HepG2 (cell line): Measurements from ENCODE around the gene HSPA1B. TPM values are rescaled to one million over a fixed set of nuclear protein-coding genes. Genes with fewer than 3 reads are reported as not detected.

Experiments
- AHR ChIP-seq: IDR thresholded peaks from 2 replicates; pipeline ENCODE4 v1.6.1; 2018; ENCODE audit warnings: missing genetic modification reagents, missing compliant biosample characterization
- IRF2 ChIP-seq: IDR thresholded peaks from 2 replicates; pipeline ENCODE4 v1.6.1; 2018; ENCODE audit warnings: missing genetic modification reagents, missing compliant biosample characterization
- LCORL ChIP-seq, 2 experiments: fragments of 450-650 bp in 1 of 2; sonication (generic) in 1 of 2; formaldehyde crosslinking in 1 of 2; IDR thresholded peaks; 2 replicates each; pipeline versions ENCODE4 v1.5.0 to v1.6.1; 2017 to 2020; ENCODE audit warnings: antibody characterized with exemption in 1 of 2, missing genetic modification reagents in 1 of 2
- MTERF4 ChIP-seq: sonication (generic); formaldehyde crosslinking; IDR thresholded peaks from 2 replicates; pipeline ENCODE4 v1.8.0; 2023; ENCODE audit warnings: mild to moderate bottlenecking, missing genetic modification reagents
- NR1H2 ChIP-seq: sonication (generic); formaldehyde crosslinking; IDR thresholded peaks from 2 replicates; pipeline ENCODE4 v1.8.1; 2022; ENCODE audit warnings: low read depth, missing genetic modification reagents, borderline replicate concordance
- RFXAP ChIP-seq: sonication (generic); formaldehyde crosslinking; IDR thresholded peaks from 2 replicates; pipeline ENCODE4 v1.4.0; 2020; ENCODE audit warnings: missing genetic modification reagents, borderline replicate concordance
- ZNF383 ChIP-seq: sonication (generic); formaldehyde crosslinking; IDR thresholded peaks from 2 replicates; pipeline ENCODE4 v1.4.0; 2020; ENCODE audit warnings: missing genetic modification reagents, mild to moderate bottlenecking, borderline replicate concordance
- ZNF629 ChIP-seq: sonication (generic); formaldehyde crosslinking; conservative IDR thresholded peaks from 2 replicates; pipeline ENCODE4 v1.5.0; 2020; ENCODE audit warnings: missing genetic modification reagents
- ZNF747 ChIP-seq: sonication (generic); formaldehyde crosslinking; IDR thresholded peaks from 2 replicates; pipeline ENCODE4 v1.8.1; 2023; ENCODE audit warnings: missing genetic modification reagents, mild to moderate bottlenecking, borderline replicate concordance
- polyA plus RNA-seq, 8 experiments: library from polyadenylated mRNA; depleted of rRNA in 3 of 8; stranded (reverse) in 7 of 8; unstranded in 1 of 8; fragments of >200 nt; fragmentation: Illumina TruSeq in 4 of 8; extraction: Trizol in 4 of 8; gene quantifications; 2 replicates each; pipeline versions ENCODE4 v1.2.1 to v1.2.3, GENCODE V29; 2011 to 2016; ENCODE audit warnings: low read depth in 4 of 8, missing spikeins in 1 of 8, mixed read lengths in 1 of 8; ENCODE audit not compliant: insufficient read depth in 1 of 8
- total RNA-seq, 5 experiments: library from RNA; depleted of rRNA; stranded (reverse); fragments of >200 nt; fragmentation: Illumina TruSeq; extraction: Trizol; gene quantifications; 2 replicates each; pipeline ENCODE4 v1.2.3, GENCODE V29; 2016; ENCODE audit warnings: low read depth in 1 of 5
- TF ChIP-seq, protein P1 (sequence below), 2 experiments: sonication (generic) in 1 of 2; formaldehyde crosslinking in 1 of 2; IDR thresholded peaks; 2 replicates each; pipeline versions ENCODE4 v1.6.1 to v1.9.0; 2014 to 2022; ENCODE audit warnings: antibody characterized with exemption in 1 of 2, borderline replicate concordance in 1 of 2, inconsistent platforms in 1 of 2, low read depth in 1 of 2, missing genetic modification reagents in 1 of 2
- TF ChIP-seq, protein P2 (sequence below): sonication (generic); formaldehyde crosslinking; IDR thresholded peaks from 2 replicates; pipeline ENCODE4 v1.5.0; 2020; ENCODE audit warnings: mild to moderate bottlenecking, missing genetic modification reagents

HSPA1B gene
- total and polyA plus RNA-seq, 2 of the 13 experiments (the other 11 are each of a cell fraction or from before 2014, with no cell fraction given), result 26.0 to 186 TPM

- TF ChIP-seq NR1H2 (CRISPR knock-in tag) (no peak), LCORL (IDR thresholded peaks at IDR 0.05) (no peak), LCORL (CRISPR knock-in tag; IDR thresholded peaks at IDR 0.05) (peak; percentile 61; the same call in 1 of the 2 replicates), AHR (0 out of 2 replicates have a peak, but pooled peaks have one; percentile 71), ZNF629 (CRISPR knock-in tag) (no peak), IRF2 (CRISPR knock-in tag) (peak; percentile 64; the same call in 1 of the 2 replicates), MTERF4 (no peak), ZNF747 (CRISPR knock-in tag) (no peak; the same call in 1 of the 2 replicates), ZNF383 (CRISPR knock-in tag) (no peak), RFXAP (no peak; the same call in 1 of the 2 replicates)
- TF ChIP-seq, protein P1, sequence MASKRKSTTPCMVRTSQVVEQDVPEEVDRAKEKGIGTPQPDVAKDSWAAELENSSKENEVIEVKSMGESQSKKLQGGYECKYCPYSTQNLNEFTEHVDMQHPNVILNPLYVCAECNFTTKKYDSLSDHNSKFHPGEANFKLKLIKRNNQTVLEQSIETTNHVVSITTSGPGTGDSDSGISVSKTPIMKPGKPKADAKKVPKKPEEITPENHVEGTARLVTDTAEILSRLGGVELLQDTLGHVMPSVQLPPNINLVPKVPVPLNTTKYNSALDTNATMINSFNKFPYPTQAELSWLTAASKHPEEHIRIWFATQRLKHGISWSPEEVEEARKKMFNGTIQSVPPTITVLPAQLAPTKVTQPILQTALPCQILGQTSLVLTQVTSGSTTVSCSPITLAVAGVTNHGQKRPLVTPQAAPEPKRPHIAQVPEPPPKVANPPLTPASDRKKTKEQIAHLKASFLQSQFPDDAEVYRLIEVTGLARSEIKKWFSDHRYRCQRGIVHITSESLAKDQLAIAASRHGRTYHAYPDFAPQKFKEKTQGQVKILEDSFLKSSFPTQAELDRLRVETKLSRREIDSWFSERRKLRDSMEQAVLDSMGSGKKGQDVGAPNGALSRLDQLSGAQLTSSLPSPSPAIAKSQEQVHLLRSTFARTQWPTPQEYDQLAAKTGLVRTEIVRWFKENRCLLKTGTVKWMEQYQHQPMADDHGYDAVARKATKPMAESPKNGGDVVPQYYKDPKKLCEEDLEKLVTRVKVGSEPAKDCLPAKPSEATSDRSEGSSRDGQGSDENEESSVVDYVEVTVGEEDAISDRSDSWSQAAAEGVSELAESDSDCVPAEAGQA (IDR thresholded peaks at IDR 0.05; ENCODE audit: low read depth), result no peak
- TF ChIP-seq, protein P1 (CRISPR knock-in tag; IDR thresholded peaks at IDR 0.05; ENCODE audit: borderline replicate concordance), result no peak
- TF ChIP-seq, protein P2, sequence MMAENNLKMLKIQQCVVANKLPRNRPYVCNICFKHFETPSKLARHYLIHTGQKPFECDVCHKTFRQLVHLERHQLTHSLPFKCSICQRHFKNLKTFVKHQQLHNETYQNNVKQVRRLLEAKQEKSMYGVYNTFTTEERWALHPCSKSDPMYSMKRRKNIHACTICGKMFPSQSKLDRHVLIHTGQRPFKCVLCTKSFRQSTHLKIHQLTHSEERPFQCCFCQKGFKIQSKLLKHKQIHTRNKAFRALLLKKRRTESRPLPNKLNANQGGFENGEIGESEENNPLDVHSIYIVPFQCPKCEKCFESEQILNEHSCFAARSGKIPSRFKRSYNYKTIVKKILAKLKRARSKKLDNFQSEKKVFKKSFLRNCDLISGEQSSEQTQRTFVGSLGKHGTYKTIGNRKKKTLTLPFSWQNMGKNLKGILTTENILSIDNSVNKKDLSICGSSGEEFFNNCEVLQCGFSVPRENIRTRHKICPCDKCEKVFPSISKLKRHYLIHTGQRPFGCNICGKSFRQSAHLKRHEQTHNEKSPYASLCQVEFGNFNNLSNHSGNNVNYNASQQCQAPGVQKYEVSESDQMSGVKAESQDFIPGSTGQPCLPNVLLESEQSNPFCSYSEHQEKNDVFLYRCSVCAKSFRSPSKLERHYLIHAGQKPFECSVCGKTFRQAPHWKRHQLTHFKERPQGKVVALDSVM (CRISPR knock-in tag), result no peak
These were observed 12.3 kb upstream of the HSPA1B start, which contains the start of the genes HSPA1A and HSPA1L (continued) for GRCh38 chr6:31815025-31815838.
